ENCODE measurements around the gene TRPC6.
"Not testable (repeated sequence)": the region's sequence is repeated elsewhere in the genome, so short reads cannot be mapped to it uniquely, and the experiment has no call there.

DNA sequence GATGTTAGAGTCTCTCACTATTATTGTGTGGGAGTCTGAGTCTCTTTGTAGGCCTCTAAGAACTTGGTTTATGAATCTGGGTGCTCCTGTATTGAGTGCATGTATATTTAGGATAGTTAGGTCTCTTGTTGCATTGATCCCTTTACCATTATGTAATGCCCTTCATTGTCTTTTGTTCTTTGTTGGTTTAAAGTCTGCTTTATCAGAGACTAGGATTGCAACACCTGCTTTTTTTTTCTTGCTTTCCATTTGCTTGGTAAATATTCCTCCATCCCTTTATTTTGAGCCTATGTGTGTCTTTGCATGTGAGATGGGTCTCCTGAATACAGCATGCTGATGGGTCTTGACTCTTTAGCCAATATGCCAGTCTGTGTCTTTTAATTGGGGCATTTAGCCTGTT lies 119.4 kb downstream of the TRPC6 start:
- TF ChIP-seq POLR2A (IDR thresholded peaks at IDR 0.05) = not testable (repeated sequence)
- TF ChIP-seq, protein P1, sequence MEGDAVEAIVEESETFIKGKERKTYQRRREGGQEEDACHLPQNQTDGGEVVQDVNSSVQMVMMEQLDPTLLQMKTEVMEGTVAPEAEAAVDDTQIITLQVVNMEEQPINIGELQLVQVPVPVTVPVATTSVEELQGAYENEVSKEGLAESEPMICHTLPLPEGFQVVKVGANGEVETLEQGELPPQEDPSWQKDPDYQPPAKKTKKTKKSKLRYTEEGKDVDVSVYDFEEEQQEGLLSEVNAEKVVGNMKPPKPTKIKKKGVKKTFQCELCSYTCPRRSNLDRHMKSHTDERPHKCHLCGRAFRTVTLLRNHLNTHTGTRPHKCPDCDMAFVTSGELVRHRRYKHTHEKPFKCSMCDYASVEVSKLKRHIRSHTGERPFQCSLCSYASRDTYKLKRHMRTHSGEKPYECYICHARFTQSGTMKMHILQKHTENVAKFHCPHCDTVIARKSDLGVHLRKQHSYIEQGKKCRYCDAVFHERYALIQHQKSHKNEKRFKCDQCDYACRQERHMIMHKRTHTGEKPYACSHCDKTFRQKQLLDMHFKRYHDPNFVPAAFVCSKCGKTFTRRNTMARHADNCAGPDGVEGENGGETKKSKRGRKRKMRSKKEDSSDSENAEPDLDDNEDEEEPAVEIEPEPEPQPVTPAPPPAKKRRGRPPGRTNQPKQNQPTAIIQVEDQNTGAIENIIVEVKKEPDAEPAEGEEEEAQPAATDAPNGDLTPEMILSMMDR (IDR thresholded peaks at IDR 0.05) = not testable (repeated sequence)

Measured in right lobe of liver (tissue), 4 donors.